ENCODE results near the gene MB21D2.

Gene MB21D2

GRCh38 chr3:192835818-192836815, 81.5 kb downstream of the MB21D2 start:
- H3K27me3 ChIP-seq (ENCODE audit: insufficient read depth, poor library complexity, severe bottlenecking): no peaks in the 10 kb centered on the region
- no peak overlapping the region for H3K4me3 ChIP-seq (replicated peaks; ENCODE audit: insufficient read depth, low read length)
- TF ChIP-seq GABPA (IDR thresholded peaks at IDR 0.05; ENCODE audit: low read depth): no peak
- no peak for TF ChIP-seq REST (IDR thresholded peaks at IDR 0.05; ENCODE audit: insufficient replicate concordance, low read depth)
- TF ChIP-seq POLR2AphosphoS5 (IDR thresholded peaks at IDR 0.05; ENCODE audit: low read depth): no peak
- TF ChIP-seq, protein P1, sequence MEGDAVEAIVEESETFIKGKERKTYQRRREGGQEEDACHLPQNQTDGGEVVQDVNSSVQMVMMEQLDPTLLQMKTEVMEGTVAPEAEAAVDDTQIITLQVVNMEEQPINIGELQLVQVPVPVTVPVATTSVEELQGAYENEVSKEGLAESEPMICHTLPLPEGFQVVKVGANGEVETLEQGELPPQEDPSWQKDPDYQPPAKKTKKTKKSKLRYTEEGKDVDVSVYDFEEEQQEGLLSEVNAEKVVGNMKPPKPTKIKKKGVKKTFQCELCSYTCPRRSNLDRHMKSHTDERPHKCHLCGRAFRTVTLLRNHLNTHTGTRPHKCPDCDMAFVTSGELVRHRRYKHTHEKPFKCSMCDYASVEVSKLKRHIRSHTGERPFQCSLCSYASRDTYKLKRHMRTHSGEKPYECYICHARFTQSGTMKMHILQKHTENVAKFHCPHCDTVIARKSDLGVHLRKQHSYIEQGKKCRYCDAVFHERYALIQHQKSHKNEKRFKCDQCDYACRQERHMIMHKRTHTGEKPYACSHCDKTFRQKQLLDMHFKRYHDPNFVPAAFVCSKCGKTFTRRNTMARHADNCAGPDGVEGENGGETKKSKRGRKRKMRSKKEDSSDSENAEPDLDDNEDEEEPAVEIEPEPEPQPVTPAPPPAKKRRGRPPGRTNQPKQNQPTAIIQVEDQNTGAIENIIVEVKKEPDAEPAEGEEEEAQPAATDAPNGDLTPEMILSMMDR (IDR thresholded peaks at IDR 0.05; ENCODE audit: insufficient read depth, low read length): no peak
- TF ChIP-seq SPI1 (IDR thresholded peaks at IDR 0.05; ENCODE audit: borderline replicate concordance, low read depth): no peak
- H3K27ac ChIP-seq (replicated peaks): no peak overlapping the region
- no peak for DNase-seq (ENCODE audit: low read depth in 1 of 2, low spot score in 1 of 2)

- DNase-seq (ENCODE audit: low read depth in 1 of 2, low spot score in 1 of 2): no peak
- H3K27ac ChIP-seq (replicated peaks): no peak overlapping the region
- TF ChIP-seq SPI1 (IDR thresholded peaks at IDR 0.05; ENCODE audit: borderline replicate concordance, low read depth) (no peak), GABPA (IDR thresholded peaks at IDR 0.05; ENCODE audit: low read depth) (no peak), REST (IDR thresholded peaks at IDR 0.05; ENCODE audit: insufficient replicate concordance, low read depth) (no peak)
- TF ChIP-seq, protein P1 (IDR thresholded peaks at IDR 0.05; ENCODE audit: insufficient read depth, low read length): no peak
These were observed 83.2 kb downstream of the MB21D2 start for GRCh38 chr3:192834428-192834827.

DNA sequence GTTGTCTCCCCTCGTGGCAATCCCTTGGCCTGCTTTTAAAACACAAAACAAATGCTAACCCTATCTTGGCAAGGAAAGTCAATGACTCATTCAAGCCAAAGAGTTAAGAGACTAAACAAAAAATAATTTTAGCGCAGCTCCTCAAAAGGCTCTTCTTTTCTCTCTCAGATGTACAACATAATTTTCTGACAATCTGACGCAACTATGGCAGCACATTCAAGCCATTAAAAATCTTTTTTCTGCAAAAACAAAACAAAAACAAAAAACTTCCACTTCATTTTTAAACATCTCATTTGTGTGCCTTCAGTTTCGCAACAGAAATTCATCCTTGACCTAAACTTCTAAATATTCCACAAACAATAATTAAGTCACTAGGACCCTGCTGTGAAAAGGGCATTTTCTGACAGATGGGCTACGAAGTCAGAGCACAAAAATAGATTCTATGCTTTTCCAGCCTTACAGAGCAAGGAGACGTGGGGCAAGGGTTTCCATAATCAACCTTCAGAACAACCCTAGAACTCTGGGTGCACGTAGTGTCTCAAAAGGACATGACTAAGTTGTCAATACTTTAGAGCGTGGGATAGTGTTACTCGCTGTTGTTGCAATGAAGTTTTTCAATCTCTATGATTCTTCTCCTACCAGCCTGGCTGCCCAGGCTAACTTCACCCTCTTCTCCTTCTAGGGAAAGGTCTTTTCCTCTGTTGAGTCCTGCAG, 84.3 kb downstream of the MB21D2 start:
- no peak for DNase-seq (ENCODE audit: low read depth in 1 of 2, low spot score in 1 of 2)
- H3K4me3 ChIP-seq (replicated peaks; ENCODE audit: insufficient read depth, low read length): no peak overlapping the region

More at GRCh38 chr3:192834428-192834827, 83.2 kb downstream of the MB21D2 start:
- H3K27me3 ChIP-seq (ENCODE audit: insufficient read depth, poor library complexity, severe bottlenecking): no peaks in the 10 kb centered on the region
- H3K4me3 ChIP-seq (replicated peaks; ENCODE audit: insufficient read depth, low read length): no peak overlapping the region

More for the DNA sequence above, 84.3 kb downstream of the MB21D2 start:
- Histone ChIP-seq H3K27ac (replicated peaks) (no peak overlapping the region), H3K27me3 (ENCODE audit: insufficient read depth, poor library complexity, severe bottlenecking) (no peaks in the 10 kb centered on the region)
- TF ChIP-seq REST (IDR thresholded peaks at IDR 0.05; ENCODE audit: insufficient replicate concordance, low read depth): no peak
- TF ChIP-seq SPI1 (IDR thresholded peaks at IDR 0.05; ENCODE audit: borderline replicate concordance, low read depth): no peak
- TF ChIP-seq, protein P1 (IDR thresholded peaks at IDR 0.05; ENCODE audit: insufficient read depth, low read length): no peak
